Activated naive CD4-positive, alpha-beta T cell treated with anti-CD3 and anti-CD28 coated beads for 36 hours (primary cell): ENCODE data around the gene RPLP1. TPM values are rescaled to one million over a fixed set of nuclear protein-coding genes. Genes with fewer than 3 reads are reported as not detected.

Source experiments
- CTCF ChIA-PET: fragments of 350-600 bp; sonication (Branson Sonifier 250); formaldehyde crosslinking; loops from one replicate; lab custom pipeline; 2021; ENCODE audit warnings: antibody characterized with exemption; lab: Charles Lee
- DNase-seq: peaks from one replicate; pipeline ENCODE4 v3.0.0-alpha.2; 2020
- H3K27ac Mint-ChIP-seq: one replicate; pipeline ENCODE4 v1.8.0; 2021; ENCODE audit warnings: mild to moderate bottlenecking, mixed read lengths
- H3K27me3 Mint-ChIP-seq: one replicate; pipeline ENCODE4 v1.8.0; 2021; ENCODE audit warnings: low read depth, mixed read lengths
- H3K36me3 Mint-ChIP-seq: one replicate; pipeline ENCODE4 v1.8.0; 2021; ENCODE audit warnings: low read depth, mixed read lengths
- H3K4me1 Mint-ChIP-seq: one replicate; pipeline ENCODE4 v1.8.0; 2021; ENCODE audit warnings: low read depth, mixed read lengths
- H3K4me3 Mint-ChIP-seq: one replicate; pipeline ENCODE4 v1.8.0; 2021; ENCODE audit warnings: mild to moderate bottlenecking, moderate library complexity, mixed read lengths
- H3K9me3 Mint-ChIP-seq: one replicate; pipeline ENCODE4 v1.8.0; 2021; ENCODE audit warnings: mixed read lengths
- intact Hi-C: fragments of 100-400 bp; cut with micrococcal nuclease; formaldehyde crosslinking; loops from one replicate; pipeline ENCODE4 v1.15.1; 2023
- total RNA-seq, 2 experiments: library from RNA; stranded (reverse); gene quantifications; one replicate each; pipeline ENCODE4 v1.2.3, GENCODE V29; 2021

The RPLP1 gene
- total RNA-seq, 2 experiments from 2014 or later, result 2,674 to 2,950 TPM

GRCh38 chr15:69501456-69501855 lies 48.8 kb downstream of the RPLP1 start:
- Mint-ChIP-seq H3K9me3 (no peaks in the 10 kb centered on the region), H3K27me3 (no peaks in the 10 kb centered on the region), H3K27ac (no peak overlapping the region), H3K4me3 (no peak overlapping the region), H3K4me1 (peaks cover 7% of the 10 kb centered on the region), H3K36me3 (no peaks in the 10 kb centered on the region)
- CTCF ChIA-PET, result interaction anchor here (1.5 to 2.0 kb wide), 3 partner anchors 8 to 34 kb away, joined by 5 to 7 read pairs (median 7); no protein-coding TSS in a partner anchor
- DNase-seq, result no peak
- intact Hi-C loops, result no loop called here

- Mint-ChIP-seq H3K36me3 (no peaks in the 10 kb centered on the region), H3K27ac (no peak overlapping the region), H3K27me3 (no peaks in the 10 kb centered on the region), H3K4me1 (peaks cover 3% of the 10 kb centered on the region), H3K4me3 (no peak overlapping the region), H3K9me3 (no peaks in the 10 kb centered on the region)
- DNase-seq, result no peak
- intact Hi-C loops, result no loop called here
- CTCF ChIA-PET, result interaction anchor here (0.6 to 2.0 kb wide), 13 partner anchors 9 to 815 kb away, joined by 3 to 7 read pairs (median 4); no protein-coding TSS in a partner anchor
Observed at GRCh38 chr15:69502470-69503045, 49.9 kb downstream of the RPLP1 start.

- Mint-ChIP-seq H3K4me3 (no peak overlapping the region), H3K27ac (no peak overlapping the region), H3K9me3 (no peaks in the 10 kb centered on the region), H3K4me1 (no peaks in the 10 kb centered on the region), H3K27me3 (no peaks in the 10 kb centered on the region), H3K36me3 (no peaks in the 10 kb centered on the region)
- CTCF ChIA-PET, result interaction anchor here (0.6 kb wide), 1 partner anchor 38 kb away, joined by 3 read pairs; no protein-coding TSS in a partner anchor
- no peak for DNase-seq
- intact Hi-C loops, result no loop called here
Observed at GRCh38 chr15:69504352-69505040, 51.9 kb downstream of the RPLP1 start.

Other genes starting within 250 kb of the RPLP1 start
- gene PAQR5, start 153.9 kb upstream of the RPLP1 start, total RNA-seq, result under 1 TPM in 1 of 2 experiments, not detected in 1; 0.19 TPM
- 10 to 100 TPM; 68.8 to 73.1 TPM for gene KIF23, start 38.5 kb upstream of the RPLP1 start, total RNA-seq